ENCODE results near the gene SS18L1.

GRCh38 chr20:62134735-62135231 lies 8.8 kb upstream of the SS18L1 start:
- TF ChIP-seq CTCF (IDR thresholded peaks at IDR 0.05; ENCODE audit: low read depth, low read length) (no peak), EZH2phosphoT487 (IDR thresholded peaks at IDR 0.05; ENCODE audit: low read depth) (no peak)

Data from OCI-LY3 (cell line).